WERI-Rb-1 (cell line): ENCODE data around the gene MYL6B.
A peak's percentile ranks its signal among the peaks of the same experiment; 100 is the strongest.

Experiments
- DNase-seq: peaks from one replicate; pipeline ENCODE4 v3.0.0-alpha.2; 2020
- H3K27ac ChIP-seq: fragments of 250-450 bp; sonication (Bioruptor Pico); 2 replicates; pipeline ENCODE4 v1.5.1; 2020; ENCODE audit warnings: mild to moderate bottlenecking, moderate library complexity
- H3K27me3 ChIP-seq: fragments of 250-450 bp; sonication (Bioruptor Pico); 2 replicates; pipeline ENCODE4 v1.5.1; 2021; ENCODE audit warnings: mild to moderate bottlenecking, low read depth, moderate library complexity; ENCODE audit not compliant: insufficient read depth, severe bottlenecking
- H3K36me3 ChIP-seq: fragments of 250-450 bp; sonication (Bioruptor Pico); 2 replicates; pipeline ENCODE4 v1.5.1; 2020; ENCODE audit warnings: mild to moderate bottlenecking, moderate library complexity
- H3K4me3 ChIP-seq: 2 replicates; pipeline ENCODE4 v1.5.1; 2011; ENCODE audit warnings: low read depth, mild to moderate bottlenecking, control low read depth, low read length
- H3K9me3 ChIP-seq: fragments of 250-450 bp; sonication (Bioruptor Pico); 2 replicates; pipeline ENCODE4 v1.5.1; 2021; ENCODE audit warnings: mild to moderate bottlenecking, moderate library complexity; ENCODE audit not compliant: severe bottlenecking
- TF ChIP-seq, protein P1 (sequence below): IDR thresholded peaks from 2 replicates; pipeline ENCODE4 v1.5.1; 2011; ENCODE audit warnings: low read depth, mild to moderate bottlenecking, control low read depth, inconsistent platforms, low read length

MYL6B gene

DNA sequence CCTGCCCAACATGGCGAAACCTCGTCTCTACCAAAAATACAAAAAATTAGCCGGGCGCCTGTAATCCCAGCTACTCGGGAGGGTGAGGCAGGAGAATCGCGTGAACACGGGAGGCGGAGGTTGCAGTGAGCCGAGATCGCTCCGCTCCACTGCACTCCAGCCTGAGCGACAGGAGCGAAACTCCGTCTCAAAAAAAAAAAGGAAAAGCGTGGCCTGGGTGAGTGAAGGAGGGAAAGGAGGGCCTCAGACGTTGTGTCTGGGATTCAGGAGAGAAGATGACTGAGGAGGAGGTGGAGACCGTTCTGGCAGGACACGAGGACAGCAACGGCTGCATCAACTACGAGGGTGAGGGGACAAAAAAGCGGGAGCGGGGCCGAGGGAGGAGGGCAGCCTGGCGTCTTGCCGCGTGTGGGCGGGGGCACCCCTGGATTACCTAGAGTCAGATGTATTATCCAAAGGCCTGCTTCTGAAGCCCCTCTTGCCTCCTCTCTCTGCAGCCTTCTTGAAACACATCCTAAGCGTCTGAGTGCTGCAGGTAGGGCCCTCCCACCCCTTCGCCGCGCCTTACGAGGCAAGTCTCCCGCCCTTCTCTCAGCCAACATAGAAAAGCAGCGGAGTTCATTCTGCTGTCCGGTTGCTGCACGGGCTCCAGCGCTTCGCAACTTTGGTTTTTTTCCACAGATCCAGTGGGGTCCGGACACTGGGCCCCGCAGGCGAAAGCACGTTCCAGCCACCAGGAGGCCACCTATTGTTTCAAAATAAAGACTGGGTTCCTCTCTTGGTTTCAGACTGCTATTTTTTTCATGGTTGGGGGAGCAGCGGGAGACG is 5.0 kb downstream of the MYL6B start:
- TF ChIP-seq, protein P1, sequence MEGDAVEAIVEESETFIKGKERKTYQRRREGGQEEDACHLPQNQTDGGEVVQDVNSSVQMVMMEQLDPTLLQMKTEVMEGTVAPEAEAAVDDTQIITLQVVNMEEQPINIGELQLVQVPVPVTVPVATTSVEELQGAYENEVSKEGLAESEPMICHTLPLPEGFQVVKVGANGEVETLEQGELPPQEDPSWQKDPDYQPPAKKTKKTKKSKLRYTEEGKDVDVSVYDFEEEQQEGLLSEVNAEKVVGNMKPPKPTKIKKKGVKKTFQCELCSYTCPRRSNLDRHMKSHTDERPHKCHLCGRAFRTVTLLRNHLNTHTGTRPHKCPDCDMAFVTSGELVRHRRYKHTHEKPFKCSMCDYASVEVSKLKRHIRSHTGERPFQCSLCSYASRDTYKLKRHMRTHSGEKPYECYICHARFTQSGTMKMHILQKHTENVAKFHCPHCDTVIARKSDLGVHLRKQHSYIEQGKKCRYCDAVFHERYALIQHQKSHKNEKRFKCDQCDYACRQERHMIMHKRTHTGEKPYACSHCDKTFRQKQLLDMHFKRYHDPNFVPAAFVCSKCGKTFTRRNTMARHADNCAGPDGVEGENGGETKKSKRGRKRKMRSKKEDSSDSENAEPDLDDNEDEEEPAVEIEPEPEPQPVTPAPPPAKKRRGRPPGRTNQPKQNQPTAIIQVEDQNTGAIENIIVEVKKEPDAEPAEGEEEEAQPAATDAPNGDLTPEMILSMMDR = peak; percentile 38
- peak overlapping the region; percentile 100 for H3K27ac ChIP-seq
- peak; percentile 79 for DNase-seq
- no peaks in the 10 kb centered on the region for H3K9me3 ChIP-seq
- H3K36me3 ChIP-seq = peaks cover 55% of the 10 kb centered on the region
- H3K4me3 ChIP-seq = peak overlapping the region; percentile 61
- H3K27me3 ChIP-seq = no peaks in the 10 kb centered on the region

DNA sequence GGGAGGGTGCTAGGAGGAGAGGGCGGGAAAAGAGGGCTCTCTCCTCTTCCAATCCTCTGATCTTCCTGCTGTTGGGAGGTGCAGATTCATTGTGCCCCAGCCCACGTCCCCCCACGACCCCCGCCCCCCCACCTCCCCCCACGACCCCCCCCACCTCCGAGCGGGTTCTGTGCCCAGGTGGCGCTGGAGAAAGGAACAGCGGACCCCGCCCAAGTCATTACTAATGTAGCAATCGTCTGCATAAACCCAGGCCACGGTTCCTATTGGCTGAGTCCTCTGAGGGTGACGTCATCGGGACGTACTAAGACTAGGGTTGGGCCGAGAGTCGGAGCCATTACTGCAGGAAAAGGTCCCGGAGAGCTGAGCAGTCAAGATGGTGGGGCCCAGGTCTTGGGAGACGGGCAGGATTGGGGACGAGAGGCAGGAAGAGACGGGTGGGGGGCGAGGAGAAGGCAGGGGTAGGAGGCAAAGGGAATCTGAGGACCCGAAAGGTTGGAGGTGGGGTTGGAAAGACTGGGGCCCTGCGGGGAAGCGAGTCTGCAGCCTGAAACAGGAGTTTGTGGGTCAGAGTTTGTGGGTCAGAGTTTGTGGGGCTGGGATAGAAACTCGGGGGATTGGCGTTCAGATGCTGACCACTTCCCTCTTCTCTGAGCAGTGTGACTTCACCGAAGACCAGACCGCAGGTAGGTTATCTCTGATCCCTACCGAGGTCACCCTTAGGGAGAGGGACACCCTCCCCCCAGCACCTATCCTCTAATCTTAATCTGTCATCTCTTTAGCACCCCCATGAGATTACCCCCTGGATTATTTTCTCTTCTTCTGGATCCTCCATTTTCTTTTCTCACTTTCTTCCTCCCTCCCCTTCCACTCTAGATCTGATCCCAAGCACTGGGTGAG is 5.9 kb downstream of the MYL6B start, which contains the start of gene MYL6:
TSS of gene MYL6 (plus strand) at position 331 of the 897 bp plus-strand sequence. CDS start at position 374, 43 bp downstream.
- H3K36me3 ChIP-seq = peaks cover 62% of the 10 kb centered on the region
- peak within 1 kb of the TSS; percentile 100 for H3K27ac ChIP-seq
- TF ChIP-seq, protein P1 = no peak
- H3K9me3 ChIP-seq = no peaks in the 10 kb centered on the region
- no peaks in the 10 kb centered on the region for H3K27me3 ChIP-seq
- peak; percentile 98 for DNase-seq
- peak within 1 kb of the TSS; percentile 70 for H3K4me3 ChIP-seq

DNA sequence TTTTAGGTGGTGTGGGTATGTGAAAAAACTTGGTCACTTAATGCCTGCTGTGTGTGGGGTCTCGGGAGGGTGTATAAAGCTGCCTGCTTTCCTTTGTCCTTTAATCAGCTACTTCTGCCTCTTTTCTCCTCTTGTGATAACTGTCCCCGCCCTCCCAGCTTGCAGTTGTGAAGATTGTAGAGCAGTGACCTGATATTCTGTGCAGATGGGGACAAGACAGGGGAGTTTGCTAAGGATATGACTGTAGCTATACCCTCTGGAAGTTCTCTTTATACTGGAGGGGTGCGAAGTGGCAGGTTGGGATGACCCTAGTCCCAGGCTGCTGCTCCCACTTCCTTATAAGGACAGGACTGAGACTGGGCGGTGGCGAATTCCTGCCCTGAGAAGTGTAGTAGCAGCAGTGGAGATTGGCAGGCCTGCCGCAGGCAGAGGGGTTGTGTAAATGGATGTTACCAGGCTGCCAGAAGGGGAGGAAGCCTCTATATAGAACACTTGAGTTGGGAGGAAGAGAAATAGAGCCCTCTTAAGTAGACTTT is 6.6 kb downstream of the MYL6B start:
- TF ChIP-seq, protein P1 = no peak
- Histone ChIP-seq H3K9me3 (no peaks in the 10 kb centered on the region), H3K27me3 (no peaks in the 10 kb centered on the region), H3K4me3 (peak overlapping the region; percentile 70), H3K27ac (peak overlapping the region; percentile 100), H3K36me3 (peaks cover 69% of the 10 kb centered on the region)
- peak; percentile 34 for DNase-seq

DNA sequence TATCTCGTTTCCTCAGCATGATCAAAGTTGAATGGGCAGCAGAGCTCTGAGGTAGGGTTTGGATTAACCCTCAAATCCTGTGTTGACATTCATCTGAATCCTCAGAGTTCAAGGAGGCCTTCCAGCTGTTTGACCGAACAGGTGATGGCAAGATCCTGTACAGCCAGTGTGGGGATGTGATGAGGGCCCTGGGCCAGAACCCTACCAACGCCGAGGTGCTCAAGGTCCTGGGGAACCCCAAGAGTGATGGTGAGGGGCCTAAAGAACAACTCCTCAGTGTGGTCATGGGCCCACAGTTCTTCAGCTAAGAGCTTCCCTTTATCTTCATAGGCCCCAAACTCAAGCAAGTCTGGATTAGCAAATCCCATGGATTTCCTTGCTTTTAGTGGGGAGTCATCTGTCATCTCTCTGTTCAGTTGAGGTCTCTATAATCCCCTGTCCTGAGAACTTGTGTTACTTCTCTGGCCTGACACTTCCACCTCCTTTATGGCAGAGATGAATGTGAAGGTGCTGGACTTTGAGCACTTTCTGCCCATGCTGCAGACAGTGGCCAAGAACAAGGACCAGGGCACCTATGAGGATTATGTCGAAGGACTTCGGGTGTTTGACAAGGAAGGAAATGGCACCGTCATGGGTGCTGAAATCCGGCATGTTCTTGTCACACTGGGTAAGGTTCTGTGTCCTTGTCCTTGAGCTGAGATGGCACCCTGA is 7.2 kb downstream of the MYL6B start:
- H3K9me3 ChIP-seq = no peaks in the 10 kb centered on the region
- DNase-seq = no peak
- peak overlapping the region; percentile 70 for H3K4me3 ChIP-seq
- TF ChIP-seq, protein P1 = no peak
- H3K27me3 ChIP-seq = no peaks in the 10 kb centered on the region
- peaks cover 74% of the 10 kb centered on the region for H3K36me3 ChIP-seq
- H3K27ac ChIP-seq = peak overlapping the region; percentile 52

DNA sequence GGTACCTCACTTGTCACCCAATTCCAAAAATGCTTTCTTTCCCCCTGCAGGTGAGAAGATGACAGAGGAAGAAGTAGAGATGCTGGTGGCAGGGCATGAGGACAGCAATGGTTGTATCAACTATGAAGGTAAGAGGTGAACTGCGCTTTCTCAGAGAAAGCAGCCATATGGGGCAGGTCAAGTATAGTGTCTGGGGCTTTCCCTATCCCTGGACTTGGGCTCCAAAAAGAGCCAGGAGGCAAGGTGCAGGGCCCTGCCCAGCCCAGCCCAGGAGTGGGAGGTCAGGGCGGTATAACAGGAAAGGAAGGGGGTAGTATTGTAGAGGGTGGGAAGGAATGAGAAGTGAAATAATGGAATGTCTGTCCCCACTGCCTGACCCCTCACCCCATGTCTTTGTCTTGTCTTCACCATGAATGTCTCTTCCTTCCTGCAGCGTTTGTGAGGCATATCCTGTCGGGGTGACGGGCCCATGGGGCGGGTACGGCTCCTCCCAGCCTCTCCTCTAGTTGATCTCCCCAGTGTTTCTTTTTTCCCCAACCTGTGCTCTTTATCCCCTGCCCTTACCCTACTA is 7.9 kb downstream of the MYL6B start:
- Histone ChIP-seq H3K27ac (peak overlapping the region; percentile 52), H3K27me3 (no peaks in the 10 kb centered on the region), H3K36me3 (peaks cover 77% of the 10 kb centered on the region), H3K9me3 (no peaks in the 10 kb centered on the region), H3K4me3 (no peak overlapping the region)
- TF ChIP-seq, protein P1 = no peak
- no peak for DNase-seq
